HG02571 (cell line): ENCODE measurements around the gene DHPS.
"Not testable (repeated sequence)": the region's sequence is repeated elsewhere in the genome, so short reads cannot be mapped to it uniquely, and the experiment has no call there.

Source experiments
- ATAC-seq: cut with Tn5 transposase; IDR thresholded peaks from one replicate; pipeline ENCODE4 v1.9.1; 2021; ENCODE audit warnings: mild to moderate bottlenecking, moderate library complexity; ENCODE audit not compliant: unreplicated experiment

The DHPS gene

GRCh38 chr19:12681074-12681987 is at the start of gene DHPS:
DHPS (minus strand) TSS chr19:12681880; CDS start chr19:12681766, 114 bp downstream.
- ATAC-seq = peak; percentile 69

GRCh38 chr19:12731337-12731736 is 49.7 kb upstream of the DHPS start:
- no peak for ATAC-seq

GRCh38 chr19:12730064-12730463 is 48.4 kb upstream of the DHPS start:
- no peak for ATAC-seq

GRCh38 chr19:12727745-12728433 is 46.2 kb upstream of the DHPS start:
- ATAC-seq = no peak

GRCh38 chr19:12726988-12727316 is 45.3 kb upstream of the DHPS start:
- no peak for ATAC-seq

- not testable (repeated sequence) for ATAC-seq
These were observed 43.9 kb upstream of the DHPS start for GRCh38 chr19:12725612-12726011.

- no peak for ATAC-seq
These were observed 42.2 kb upstream of the DHPS start, which contains the start of gene TNPO2 for GRCh38 chr19:12723641-12724426. TNPO2 (minus strand) TSS chr19:12723932; CDS start chr19:12720977, 2,955 bp downstream.

GRCh38 chr19:12723381-12723640 is 41.6 kb upstream of the DHPS start:
- no peak for ATAC-seq

GRCh38 chr19:12722566-12723380 is 41.1 kb upstream of the DHPS start:
- ATAC-seq = peak; percentile 84

- peak; percentile 22 for ATAC-seq
These were observed 40.2 kb upstream of the DHPS start for GRCh38 chr19:12721656-12722565.

GRCh38 chr19:12720851-12721655 is 39.4 kb upstream of the DHPS start:
- ATAC-seq = no peak

GRCh38 chr19:12720296-12720695 is 38.6 kb upstream of the DHPS start:
- ATAC-seq = no peak

- ATAC-seq = no peak
These were observed 34.2 kb upstream of the DHPS start for GRCh38 chr19:12715929-12716328.

- no peak for ATAC-seq
These were observed 33.4 kb upstream of the DHPS start for GRCh38 chr19:12715102-12715501.

GRCh38 chr19:12713304-12713703 is 31.6 kb upstream of the DHPS start:
- not testable (repeated sequence) for ATAC-seq

- not testable (repeated sequence) for ATAC-seq
These were observed 30.4 kb upstream of the DHPS start for GRCh38 chr19:12712077-12712476.

- no peak for ATAC-seq
These were observed 29.5 kb upstream of the DHPS start for GRCh38 chr19:12711187-12711586.

- no peak for ATAC-seq
These were observed 27.0 kb upstream of the DHPS start for GRCh38 chr19:12708641-12709040.

- no peak for ATAC-seq
These were observed 24.6 kb upstream of the DHPS start for GRCh38 chr19:12706332-12706718.
